ENCODE data around the gene LAMA3.

LAMA3 gene

DNA sequence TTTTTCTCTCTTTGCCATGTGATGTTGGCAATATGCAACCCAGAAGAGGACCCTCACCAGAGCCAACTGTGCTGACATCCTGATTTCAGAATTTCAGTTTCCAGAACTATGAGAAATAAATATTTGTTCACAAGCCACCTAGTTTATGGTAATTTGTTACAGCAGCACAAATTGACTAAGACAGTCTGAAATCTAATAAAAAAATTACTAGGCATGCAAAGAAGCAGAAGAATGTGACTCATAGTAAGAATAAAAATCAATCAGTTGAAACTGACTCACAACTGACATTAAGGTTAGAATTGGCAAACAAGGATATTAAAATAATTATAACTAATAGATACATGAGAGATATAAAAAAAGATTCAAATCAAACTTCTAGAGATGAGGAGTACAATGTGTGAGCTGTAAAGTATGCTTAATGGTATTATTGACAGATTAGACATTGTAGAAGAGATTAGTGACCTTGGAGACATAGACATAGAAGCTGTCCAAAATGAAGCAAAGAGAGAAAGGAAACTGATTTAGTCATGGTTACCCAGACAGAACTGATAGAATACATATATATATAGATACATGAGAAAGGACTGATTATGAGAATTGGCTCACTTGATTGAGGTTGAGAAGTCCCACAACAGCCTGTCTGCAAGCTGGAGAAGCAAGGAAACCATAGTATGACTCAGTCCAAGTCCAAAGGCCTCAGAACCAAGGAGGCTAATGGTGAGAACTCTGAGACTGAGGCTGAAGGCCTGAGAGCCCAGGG is 297.5 kb downstream of the LAMA3 start:
- Histone ChIP-seq H2BK120ac (ENCODE audit: low read depth, low read length) (no peak overlapping the region), H2BK15ac (ENCODE audit: low read depth, poor library complexity, severe bottlenecking) (no peak overlapping the region), H3K36me3 (ENCODE audit: control insufficient read depth in 1 of 2, insufficient read depth in 2 of 2, low read depth in 1 of 2, low read length in 2 of 2) (no peaks in the 10 kb centered on the region), H3K4me2 (ENCODE audit: low read length, poor library complexity, severe bottlenecking) (no peak overlapping the region), H4K91ac (ENCODE audit: low read length) (no peak overlapping the region), H2AK5ac (ENCODE audit: low read length, severe bottlenecking) (no peak overlapping the region), H3K4ac (ENCODE audit: low read depth in 1 of 2, low read length in 2 of 2) (no peak overlapping the region), H3K23ac (ENCODE audit: low read length in 2 of 2) (no peak overlapping the region), H3K4me1 (ENCODE audit: control insufficient read depth, insufficient read depth, low read depth, low read length) (no peaks in the 10 kb centered on the region), H3K79me1 (replicated peaks; ENCODE audit: low read length, poor library complexity, severe bottlenecking) (no peaks in the 10 kb centered on the region), H3K14ac (ENCODE audit: low read length in 2 of 2) (no peak overlapping the region), H2AFZ (ENCODE audit: low read depth, low read length) (no peak overlapping the region), H2BK5ac (ENCODE audit: low read depth, low read length, poor library complexity, severe bottlenecking) (no peak overlapping the region), H3K27ac (ENCODE audit: low read length, poor library complexity, severe bottlenecking) (no peak overlapping the region), H4K8ac (ENCODE audit: low read length) (no peak overlapping the region), H3K9ac (ENCODE audit: low read length) (no peak overlapping the region), H3K4me3 (ENCODE audit: insufficient read depth in 1 of 2, low read depth in 1 of 2, low read length in 2 of 2) (no peak overlapping the region), H3K27me3 (ENCODE audit: control insufficient read depth in 1 of 2, insufficient read depth in 1 of 2, low read length in 2 of 2) (no peaks in the 10 kb centered on the region), H3K9me3 (ENCODE audit: control insufficient read depth, low read length) (peaks cover 5% of the 10 kb centered on the region), H2BK12ac (ENCODE audit: low read length in 2 of 2) (no peak overlapping the region), H3K18ac (ENCODE audit: low read depth in 1 of 2, low read length in 2 of 2) (no peak overlapping the region)
- DNase-seq, result no peak

DNA sequence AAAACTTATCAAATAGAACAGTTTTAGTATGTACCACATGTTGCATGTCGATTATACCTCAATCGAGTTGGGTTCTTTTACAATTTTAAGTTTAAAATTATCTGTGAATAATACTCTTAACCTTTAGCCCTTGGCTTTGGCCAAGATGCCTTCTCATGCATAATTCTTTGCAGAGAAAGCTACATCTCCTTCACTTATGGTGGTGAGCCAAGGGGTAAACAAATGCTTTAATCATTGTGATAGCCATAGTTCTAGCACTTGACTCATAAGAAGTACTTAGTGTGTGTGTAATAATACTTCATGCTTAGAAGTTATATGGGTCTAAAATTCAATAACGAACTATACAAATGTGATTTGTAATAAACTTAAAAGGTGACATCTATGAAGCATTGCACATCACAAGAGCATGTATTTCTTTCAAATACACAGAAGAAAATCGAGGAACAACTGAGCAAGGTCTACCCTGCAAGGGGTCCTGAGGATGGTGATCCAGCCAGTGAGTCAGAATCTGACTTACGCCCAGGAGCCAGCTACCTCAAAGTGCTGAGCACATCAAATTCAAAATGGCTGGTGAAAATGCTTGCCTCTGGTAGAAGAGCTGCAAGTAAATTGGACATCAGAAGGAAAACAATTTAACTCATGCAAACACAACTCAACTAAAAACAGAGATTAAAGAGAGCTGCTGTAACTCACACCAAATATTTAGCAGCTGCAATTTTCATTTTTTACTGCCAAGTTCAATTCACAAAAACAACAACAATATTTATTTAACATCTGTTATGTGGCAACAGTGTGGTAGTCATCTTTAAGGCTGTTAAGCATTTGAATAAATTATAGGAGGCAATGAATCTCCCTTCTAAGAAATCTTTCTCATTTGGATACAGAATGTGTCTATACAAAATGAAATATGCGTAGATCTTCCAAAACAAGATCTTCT is 301.5 kb downstream of the LAMA3 start:
- Histone ChIP-seq H3K4me1 (ENCODE audit: control insufficient read depth, insufficient read depth, low read depth, low read length) (peaks cover 3% of the 10 kb centered on the region), H4K8ac (ENCODE audit: low read length) (no peak overlapping the region), H3K36me3 (ENCODE audit: control insufficient read depth in 1 of 2, insufficient read depth in 2 of 2, low read depth in 1 of 2, low read length in 2 of 2) (no peaks in the 10 kb centered on the region), H3K4ac (ENCODE audit: low read depth in 1 of 2, low read length in 2 of 2) (no peak overlapping the region), H3K27me3 (ENCODE audit: control insufficient read depth in 1 of 2, insufficient read depth in 1 of 2, low read length in 2 of 2) (no peaks in the 10 kb centered on the region), H3K4me3 (ENCODE audit: insufficient read depth in 1 of 2, low read depth in 1 of 2, low read length in 2 of 2) (no peak overlapping the region), H3K27ac (ENCODE audit: low read length, poor library complexity, severe bottlenecking) (no peak overlapping the region), H3K79me1 (replicated peaks; ENCODE audit: low read length, poor library complexity, severe bottlenecking) (no peaks in the 10 kb centered on the region), H2BK12ac (ENCODE audit: low read length in 2 of 2) (no peak overlapping the region), H2AK5ac (ENCODE audit: low read length, severe bottlenecking) (no peak overlapping the region), H4K91ac (ENCODE audit: low read length) (no peak overlapping the region), H3K9ac (ENCODE audit: low read length) (no peak overlapping the region), H2BK120ac (ENCODE audit: low read depth, low read length) (no peak overlapping the region), H3K9me3 (ENCODE audit: control insufficient read depth, low read length) (peaks cover 4% of the 10 kb centered on the region), H3K14ac (ENCODE audit: low read length in 2 of 2) (no peak overlapping the region), H3K18ac (ENCODE audit: low read depth in 1 of 2, low read length in 2 of 2) (no peak overlapping the region), H3K4me2 (ENCODE audit: low read length, poor library complexity, severe bottlenecking) (no peak overlapping the region), H3K23ac (ENCODE audit: low read length in 2 of 2) (no peak overlapping the region), H2BK15ac (ENCODE audit: low read depth, poor library complexity, severe bottlenecking) (no peak overlapping the region), H2AFZ (ENCODE audit: low read depth, low read length) (no peak overlapping the region), H2BK5ac (ENCODE audit: low read depth, low read length, poor library complexity, severe bottlenecking) (no peak overlapping the region)
- WGBS, result 86% methylated on average over 2 of the region's 6 CpGs
- DNase-seq, result no peak

DNA sequence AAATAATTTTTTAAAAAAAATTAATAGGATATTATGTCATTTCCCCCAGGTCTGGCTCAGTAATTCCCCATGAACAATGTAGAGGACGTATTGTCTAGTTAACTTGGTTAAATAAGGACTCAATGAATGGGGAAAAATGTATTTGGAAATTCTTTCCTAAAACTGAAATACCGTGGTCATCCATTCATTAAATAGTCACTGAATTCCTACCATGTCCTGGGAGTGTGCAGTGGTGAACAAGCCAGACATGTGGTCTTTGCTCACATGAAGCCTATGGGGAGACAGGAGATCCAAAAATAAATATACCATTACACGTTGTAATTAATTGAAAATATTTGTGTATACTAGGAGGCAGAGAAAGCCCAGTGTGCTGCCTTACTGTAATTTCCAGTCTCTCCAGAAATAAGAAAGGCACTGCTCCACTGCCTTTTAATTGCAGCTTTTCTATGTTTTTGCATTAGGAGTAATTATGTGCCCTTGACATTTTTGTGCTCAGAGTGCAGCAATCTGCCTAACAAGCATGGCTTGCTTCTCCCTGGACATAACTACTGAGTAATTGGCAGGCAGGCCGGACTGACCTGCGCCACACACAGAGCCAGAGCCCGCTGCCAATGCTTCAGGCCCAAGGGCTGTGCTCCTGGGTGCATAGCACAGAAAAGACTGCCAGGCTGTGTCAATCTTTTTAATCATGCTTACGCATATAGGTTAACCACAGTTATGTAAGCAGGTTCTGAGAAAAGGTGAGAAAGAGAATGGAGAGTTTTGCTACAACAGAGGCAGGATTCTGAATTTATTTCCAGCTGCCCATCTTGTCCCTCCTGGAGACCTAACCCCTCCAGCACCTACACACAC is 303.1 kb downstream of the LAMA3 start:
- Histone ChIP-seq H3K9ac (ENCODE audit: low read length) (no peak overlapping the region), H3K4ac (ENCODE audit: low read depth in 1 of 2, low read length in 2 of 2) (no peak overlapping the region), H3K9me3 (ENCODE audit: control insufficient read depth, low read length) (no peaks in the 10 kb centered on the region), H3K18ac (ENCODE audit: low read depth in 1 of 2, low read length in 2 of 2) (peak overlapping the region in 1 of 2 experiments; percentile 15), H3K4me3 (ENCODE audit: insufficient read depth in 1 of 2, low read depth in 1 of 2, low read length in 2 of 2) (no peak overlapping the region), H4K91ac (ENCODE audit: low read length) (no peak overlapping the region), H2AFZ (ENCODE audit: low read depth, low read length) (no peak overlapping the region), H3K27ac (ENCODE audit: low read length, poor library complexity, severe bottlenecking) (no peak overlapping the region), H3K27me3 (ENCODE audit: control insufficient read depth in 1 of 2, insufficient read depth in 1 of 2, low read length in 2 of 2) (no peaks in the 10 kb centered on the region), H2BK12ac (ENCODE audit: low read length in 2 of 2) (no peak overlapping the region), H2BK5ac (ENCODE audit: low read depth, low read length, poor library complexity, severe bottlenecking) (no peak overlapping the region), H2AK5ac (ENCODE audit: low read length, severe bottlenecking) (no peak overlapping the region), H4K8ac (ENCODE audit: low read length) (no peak overlapping the region), H2BK15ac (ENCODE audit: low read depth, poor library complexity, severe bottlenecking) (no peak overlapping the region), H3K79me1 (replicated peaks; ENCODE audit: low read length, poor library complexity, severe bottlenecking) (no peaks in the 10 kb centered on the region), H3K36me3 (ENCODE audit: control insufficient read depth in 1 of 2, insufficient read depth in 2 of 2, low read depth in 1 of 2, low read length in 2 of 2) (no peaks in the 10 kb centered on the region), H2BK120ac (ENCODE audit: low read depth, low read length) (no peak overlapping the region), H3K4me1 (ENCODE audit: control insufficient read depth, insufficient read depth, low read depth, low read length) (peaks cover 3% of the 10 kb centered on the region), H3K14ac (ENCODE audit: low read length in 2 of 2) (no peak overlapping the region), H3K23ac (ENCODE audit: low read length in 2 of 2) (no peak overlapping the region), H3K4me2 (ENCODE audit: low read length, poor library complexity, severe bottlenecking) (no peak overlapping the region)
- WGBS, result 94% methylated on average over 3 of the region's 7 CpGs
- no peak for DNase-seq

DNA sequence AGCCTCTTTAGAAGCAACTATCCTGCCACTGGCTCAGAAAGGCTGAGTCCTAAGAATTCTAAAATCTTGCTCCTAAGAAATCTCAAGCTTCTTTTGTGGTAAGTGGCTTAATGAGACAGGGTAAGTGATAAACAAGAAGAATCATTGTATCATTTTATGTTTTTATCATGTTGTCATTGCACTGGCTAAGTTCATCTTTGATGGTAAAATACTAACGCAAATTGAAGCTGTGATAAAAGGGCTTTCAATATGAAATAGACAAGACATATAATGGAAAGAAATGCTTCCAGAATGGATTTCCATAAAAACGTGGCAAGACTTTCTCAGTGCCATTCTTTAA is 303.7 kb downstream of the LAMA3 start:
- Histone ChIP-seq H2AFZ (ENCODE audit: low read depth, low read length) (no peak overlapping the region), H2BK5ac (ENCODE audit: low read depth, low read length, poor library complexity, severe bottlenecking) (no peak overlapping the region), H3K27me3 (ENCODE audit: control insufficient read depth in 1 of 2, insufficient read depth in 1 of 2, low read length in 2 of 2) (no peaks in the 10 kb centered on the region), H3K36me3 (ENCODE audit: control insufficient read depth in 1 of 2, insufficient read depth in 2 of 2, low read depth in 1 of 2, low read length in 2 of 2) (no peaks in the 10 kb centered on the region), H2AK5ac (ENCODE audit: low read length, severe bottlenecking) (no peak overlapping the region), H2BK120ac (ENCODE audit: low read depth, low read length) (no peak overlapping the region), H3K27ac (ENCODE audit: low read length, poor library complexity, severe bottlenecking) (no peak overlapping the region), H3K4me1 (ENCODE audit: control insufficient read depth, insufficient read depth, low read depth, low read length) (peaks cover 3% of the 10 kb centered on the region), H3K4me3 (ENCODE audit: insufficient read depth in 1 of 2, low read depth in 1 of 2, low read length in 2 of 2) (no peak overlapping the region), H3K23ac (ENCODE audit: low read length in 2 of 2) (no peak overlapping the region), H2BK12ac (ENCODE audit: low read length in 2 of 2) (no peak overlapping the region), H3K9me3 (ENCODE audit: control insufficient read depth, low read length) (no peaks in the 10 kb centered on the region), H3K4ac (ENCODE audit: low read depth in 1 of 2, low read length in 2 of 2) (no peak overlapping the region), H3K9ac (ENCODE audit: low read length) (no peak overlapping the region), H3K79me1 (replicated peaks; ENCODE audit: low read length, poor library complexity, severe bottlenecking) (no peaks in the 10 kb centered on the region), H4K91ac (ENCODE audit: low read length) (no peak overlapping the region), H4K8ac (ENCODE audit: low read length) (no peak overlapping the region), H3K18ac (ENCODE audit: low read depth in 1 of 2, low read length in 2 of 2) (no peak overlapping the region), H2BK15ac (ENCODE audit: low read depth, poor library complexity, severe bottlenecking) (no peak overlapping the region), H3K14ac (ENCODE audit: low read length in 2 of 2) (no peak overlapping the region), H3K4me2 (ENCODE audit: low read length, poor library complexity, severe bottlenecking) (no peak overlapping the region)
- no peak for DNase-seq
- 79% methylated on average over 2 of the region's 2 CpGs for WGBS
